B cell (primary cell): ENCODE data around the gene PKDREJ.

ENCODE experiments used
- EZH2 ChIP-seq: IDR thresholded peaks from 2 replicates; pipeline ENCODE4 v1.6.1; 2012; ENCODE audit warnings: borderline replicate concordance, low read depth, mild to moderate bottlenecking, moderate library complexity, low read length; ENCODE audit not compliant: insufficient read depth, poor library complexity, severe bottlenecking
- TF ChIP-seq, protein P1 (sequence below): fragments of 200-600 bp; IDR thresholded peaks from one replicate; pipeline ENCODE4 v1.8.0; 2022; ENCODE audit warnings: antibody characterized with exemption, mild to moderate bottlenecking

DNA sequence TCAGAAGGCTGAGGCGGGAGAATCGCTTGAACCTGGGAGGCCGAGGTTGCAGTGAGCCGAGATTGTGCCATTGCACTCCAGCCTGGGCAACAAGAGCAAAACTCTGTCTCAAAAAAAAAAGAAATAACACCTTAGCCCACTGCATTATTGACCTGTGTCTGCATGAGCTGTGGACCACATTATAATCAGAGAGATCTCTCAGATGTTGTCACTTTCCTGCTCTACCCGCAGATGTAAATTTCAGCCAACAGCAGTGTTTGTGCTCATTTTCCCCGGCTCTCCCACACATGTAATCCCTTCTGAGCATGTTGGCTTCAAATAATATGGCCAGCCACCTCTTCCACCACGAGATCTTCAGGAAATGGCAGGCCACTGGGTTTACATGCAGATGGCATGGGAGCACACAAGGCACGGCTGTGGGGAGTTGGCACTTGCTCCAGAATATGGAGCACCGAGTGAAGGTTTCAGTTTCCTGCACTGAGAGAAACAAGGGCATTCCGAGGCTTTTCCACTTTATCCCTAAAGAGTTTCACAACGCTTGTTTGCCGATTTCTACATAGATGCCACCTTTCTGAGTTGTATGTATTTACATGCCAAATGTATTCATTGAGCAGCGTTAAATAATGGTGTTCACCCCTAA lies 32.8 kb downstream of the PKDREJ start:
- TF ChIP-seq, protein P1, sequence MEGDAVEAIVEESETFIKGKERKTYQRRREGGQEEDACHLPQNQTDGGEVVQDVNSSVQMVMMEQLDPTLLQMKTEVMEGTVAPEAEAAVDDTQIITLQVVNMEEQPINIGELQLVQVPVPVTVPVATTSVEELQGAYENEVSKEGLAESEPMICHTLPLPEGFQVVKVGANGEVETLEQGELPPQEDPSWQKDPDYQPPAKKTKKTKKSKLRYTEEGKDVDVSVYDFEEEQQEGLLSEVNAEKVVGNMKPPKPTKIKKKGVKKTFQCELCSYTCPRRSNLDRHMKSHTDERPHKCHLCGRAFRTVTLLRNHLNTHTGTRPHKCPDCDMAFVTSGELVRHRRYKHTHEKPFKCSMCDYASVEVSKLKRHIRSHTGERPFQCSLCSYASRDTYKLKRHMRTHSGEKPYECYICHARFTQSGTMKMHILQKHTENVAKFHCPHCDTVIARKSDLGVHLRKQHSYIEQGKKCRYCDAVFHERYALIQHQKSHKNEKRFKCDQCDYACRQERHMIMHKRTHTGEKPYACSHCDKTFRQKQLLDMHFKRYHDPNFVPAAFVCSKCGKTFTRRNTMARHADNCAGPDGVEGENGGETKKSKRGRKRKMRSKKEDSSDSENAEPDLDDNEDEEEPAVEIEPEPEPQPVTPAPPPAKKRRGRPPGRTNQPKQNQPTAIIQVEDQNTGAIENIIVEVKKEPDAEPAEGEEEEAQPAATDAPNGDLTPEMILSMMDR = no peak
- no peak for TF ChIP-seq EZH2
